ENCODE data around the gene HMCN1.

Gene HMCN1

GRCh38 chr1:186099336-186100104 lies 365.3 kb downstream of the HMCN1 start:
- Histone ChIP-seq H4K20me1 (ENCODE audit: insufficient read depth, low read length) (no peaks in the 10 kb centered on the region), H3K79me2 (ENCODE audit: insufficient read depth, low read length) (no peaks in the 10 kb centered on the region), H3K9me3 (ENCODE audit: low read length) (no peaks in the 10 kb centered on the region), H3K4me2 (ENCODE audit: low read length) (no peak overlapping the region), H3K4me3 (ENCODE audit: low read depth, low read length, poor library complexity, severe bottlenecking) (no peak overlapping the region), H3K4me1 (ENCODE audit: insufficient read depth, low read length, severe bottlenecking) (no peaks in the 10 kb centered on the region), H3K27me3 (ENCODE audit: insufficient read depth, low read length) (no peaks in the 10 kb centered on the region), H2AFZ (ENCODE audit: low read length) (no peak overlapping the region), H3F3A (ENCODE audit: insufficient read depth, low read length) (no peaks in the 10 kb centered on the region), H3K36me3 (ENCODE audit: insufficient read depth, low read length) (no peaks in the 10 kb centered on the region), H3K9me2 (ENCODE audit: low read depth, low read length) (no peaks in the 10 kb centered on the region), H3K9ac (ENCODE audit: low read length) (no peak overlapping the region), H3K27ac (ENCODE audit: low read depth, low read length, poor library complexity, severe bottlenecking) (no peak overlapping the region)
- no peak for TF ChIP-seq EZH2 (IDR thresholded peaks at IDR 0.05; ENCODE audit: borderline replicate concordance, low read length)
- no peak for TF ChIP-seq CTCF (IDR thresholded peaks at IDR 0.05; ENCODE audit: low read length)

DNA sequence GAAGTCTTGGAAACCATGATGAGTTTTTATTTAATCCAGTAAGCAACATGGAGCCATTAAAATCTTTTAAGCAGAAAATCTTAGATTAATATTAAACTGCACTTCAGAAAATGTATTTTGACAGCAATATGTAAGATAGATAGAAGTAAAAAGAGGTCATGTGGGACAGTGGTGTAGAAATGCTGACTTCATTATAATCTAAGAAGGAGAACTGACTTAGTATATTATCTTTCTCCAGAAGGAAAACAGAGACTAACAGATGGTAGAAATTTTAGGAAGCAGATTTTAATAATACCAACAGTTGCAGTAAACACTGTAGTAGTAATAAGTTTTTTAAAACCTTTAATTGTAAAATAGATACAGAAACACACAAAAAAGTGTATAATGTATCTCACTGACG lies 367.9 kb downstream of the HMCN1 start:
- Histone ChIP-seq H2AFZ (ENCODE audit: low read length) (no peak overlapping the region), H3K4me1 (ENCODE audit: insufficient read depth, low read length, severe bottlenecking) (no peaks in the 10 kb centered on the region), H3F3A (ENCODE audit: insufficient read depth, low read length) (no peaks in the 10 kb centered on the region), H3K4me3 (ENCODE audit: low read depth, low read length, poor library complexity, severe bottlenecking) (no peak overlapping the region), H3K27me3 (ENCODE audit: insufficient read depth, low read length) (no peaks in the 10 kb centered on the region), H3K9ac (ENCODE audit: low read length) (no peak overlapping the region), H3K27ac (ENCODE audit: low read depth, low read length, poor library complexity, severe bottlenecking) (no peak overlapping the region), H3K4me2 (ENCODE audit: low read length) (no peak overlapping the region), H4K20me1 (ENCODE audit: insufficient read depth, low read length) (no peaks in the 10 kb centered on the region), H3K9me2 (ENCODE audit: low read depth, low read length) (no peaks in the 10 kb centered on the region), H3K9me3 (ENCODE audit: low read length) (no peaks in the 10 kb centered on the region), H3K36me3 (ENCODE audit: insufficient read depth, low read length) (no peaks in the 10 kb centered on the region), H3K79me2 (ENCODE audit: insufficient read depth, low read length) (no peaks in the 10 kb centered on the region)
- TF ChIP-seq EZH2 (IDR thresholded peaks at IDR 0.05; ENCODE audit: borderline replicate concordance, low read length), result no peak
- TF ChIP-seq CTCF (IDR thresholded peaks at IDR 0.05; ENCODE audit: low read length), result no peak

DNA sequence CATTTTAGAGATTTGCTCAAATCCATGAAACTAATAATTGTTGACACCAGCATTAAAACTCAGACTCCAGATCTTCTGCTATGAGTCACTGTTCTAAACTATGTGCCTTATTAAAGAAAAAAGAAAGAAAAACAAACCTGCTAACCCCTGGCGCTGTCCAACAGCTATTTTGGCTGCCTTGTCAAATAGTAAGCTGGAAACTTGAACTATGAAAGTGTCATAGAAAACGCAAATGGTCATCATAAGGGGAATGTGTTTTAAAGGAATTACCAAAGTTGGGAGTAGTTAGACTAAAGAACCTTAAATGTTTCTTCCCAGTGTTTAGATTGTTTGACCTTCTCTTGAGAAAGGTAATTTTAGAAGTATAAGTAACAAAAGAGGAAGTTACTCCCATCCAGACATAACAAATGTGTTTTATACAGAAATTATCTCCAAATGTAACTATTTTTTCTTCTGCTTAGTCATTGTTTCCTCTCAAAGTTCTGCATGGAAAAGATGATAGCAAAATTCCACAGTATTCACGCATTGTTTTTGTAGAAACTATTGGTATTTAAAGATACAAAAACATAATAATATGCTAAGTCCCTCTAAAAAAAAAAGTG lies 368.5 kb downstream of the HMCN1 start:
- Histone ChIP-seq H3K79me2 (ENCODE audit: insufficient read depth, low read length) (no peaks in the 10 kb centered on the region), H3K36me3 (ENCODE audit: insufficient read depth, low read length) (no peaks in the 10 kb centered on the region), H3K9me2 (ENCODE audit: low read depth, low read length) (no peaks in the 10 kb centered on the region), H4K20me1 (ENCODE audit: insufficient read depth, low read length) (no peaks in the 10 kb centered on the region), H3K4me2 (ENCODE audit: low read length) (no peak overlapping the region), H3K9me3 (ENCODE audit: low read length) (no peaks in the 10 kb centered on the region), H3K27me3 (ENCODE audit: insufficient read depth, low read length) (no peaks in the 10 kb centered on the region), H3K4me3 (ENCODE audit: low read depth, low read length, poor library complexity, severe bottlenecking) (no peak overlapping the region), H3K27ac (ENCODE audit: low read depth, low read length, poor library complexity, severe bottlenecking) (no peak overlapping the region), H3K4me1 (ENCODE audit: insufficient read depth, low read length, severe bottlenecking) (no peaks in the 10 kb centered on the region), H3K9ac (ENCODE audit: low read length) (no peak overlapping the region), H2AFZ (ENCODE audit: low read length) (no peak overlapping the region), H3F3A (ENCODE audit: insufficient read depth, low read length) (no peaks in the 10 kb centered on the region)
- TF ChIP-seq CTCF (IDR thresholded peaks at IDR 0.05; ENCODE audit: low read length) (no peak), EZH2 (IDR thresholded peaks at IDR 0.05; ENCODE audit: borderline replicate concordance, low read length) (no peak)
